Stimulated activated CD4-positive, alpha-beta T cell treated with anti-CD3 and anti-CD28 coated beads, TNF-alpha, amount 100 ng/mL, for 24 hours (primary cell): ENCODE measurements around the gene ERN1.
"Not testable (repeated sequence)": the region's sequence is repeated elsewhere in the genome, so short reads cannot be mapped to it uniquely, and the experiment has no call there.

Experiments
- DNase-seq, 3 experiments: peaks; one replicate each; pipeline ENCODE4 v3.0.0-alpha.2; 2020; ENCODE audit warnings: low read depth in 3 of 3

ERN1 gene

DNA sequence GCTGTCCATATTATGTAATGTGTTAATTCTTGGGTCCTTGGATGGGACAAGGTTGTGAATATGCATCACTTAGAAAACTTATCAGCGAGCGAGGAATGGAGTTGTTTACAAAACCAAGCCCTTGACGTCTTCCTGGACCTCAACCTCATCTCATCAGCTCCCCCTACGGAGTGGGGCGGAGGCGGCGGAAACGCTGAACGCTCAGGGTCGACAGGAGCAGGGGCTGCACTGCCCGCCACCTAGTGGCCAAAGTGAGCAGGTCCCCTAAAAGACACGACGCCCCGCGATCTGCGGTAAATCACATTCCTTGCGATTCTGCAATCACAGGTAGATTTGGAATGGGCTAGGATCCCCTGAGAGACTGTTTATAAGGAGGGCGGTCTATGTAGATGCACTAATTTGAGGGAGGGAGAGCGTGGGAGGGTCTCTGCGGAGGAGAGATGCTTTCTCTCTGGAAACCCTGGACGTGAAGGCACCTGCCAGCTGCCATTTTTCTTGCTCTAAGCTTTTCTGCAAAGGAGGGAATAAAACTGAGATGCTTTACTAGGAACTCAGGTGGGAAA, 104.1 kb downstream of the ERN1 start:
- peak; percentile 79 to 85 (median 80) for DNase-seq

DNA sequence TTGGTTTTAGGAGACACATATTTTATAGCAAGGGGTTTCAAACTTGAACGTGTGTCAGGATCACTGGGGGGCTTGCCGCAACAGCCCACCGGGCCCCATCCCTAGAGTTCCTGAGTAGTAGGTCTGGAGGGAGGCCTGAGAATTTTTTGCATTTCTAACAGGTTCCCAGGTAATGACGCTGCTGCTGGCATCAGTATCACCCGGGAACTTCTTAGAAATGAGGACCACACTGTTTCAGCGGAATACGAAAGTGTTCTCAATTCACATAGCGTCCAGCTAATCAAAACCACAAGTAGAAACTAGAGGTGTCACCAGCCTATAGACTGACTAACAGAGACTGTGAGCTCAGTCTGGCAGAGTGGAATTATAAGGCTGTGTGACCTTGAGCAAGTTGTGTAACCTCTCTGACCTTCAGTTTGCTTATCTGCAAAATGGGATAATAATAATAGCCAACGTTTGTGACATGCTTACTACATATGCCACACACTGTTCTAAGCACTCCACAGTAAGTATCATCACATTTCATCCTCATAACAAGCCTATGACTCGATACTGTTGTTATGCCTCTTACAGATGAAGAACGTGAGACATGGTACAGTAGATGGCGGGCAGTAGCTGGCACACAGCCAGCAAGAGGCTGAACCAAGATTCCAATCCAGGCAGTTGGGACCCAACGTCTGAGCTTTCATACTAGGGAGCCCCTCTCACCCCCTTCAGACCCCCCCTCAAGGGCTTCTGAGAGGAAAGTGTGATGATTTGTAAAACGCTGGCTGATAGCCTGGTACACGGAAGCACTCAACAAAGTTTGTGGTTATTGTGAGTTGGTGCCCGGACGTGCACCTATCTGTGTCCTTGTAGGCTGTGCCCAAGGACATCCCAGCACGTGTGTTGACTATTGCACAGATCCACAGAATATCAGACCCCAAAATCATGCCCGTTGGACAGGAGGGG, 104.9 kb downstream of the ERN1 start:
- peak in 1 of 3 experiments; percentile 35 for DNase-seq

DNA sequence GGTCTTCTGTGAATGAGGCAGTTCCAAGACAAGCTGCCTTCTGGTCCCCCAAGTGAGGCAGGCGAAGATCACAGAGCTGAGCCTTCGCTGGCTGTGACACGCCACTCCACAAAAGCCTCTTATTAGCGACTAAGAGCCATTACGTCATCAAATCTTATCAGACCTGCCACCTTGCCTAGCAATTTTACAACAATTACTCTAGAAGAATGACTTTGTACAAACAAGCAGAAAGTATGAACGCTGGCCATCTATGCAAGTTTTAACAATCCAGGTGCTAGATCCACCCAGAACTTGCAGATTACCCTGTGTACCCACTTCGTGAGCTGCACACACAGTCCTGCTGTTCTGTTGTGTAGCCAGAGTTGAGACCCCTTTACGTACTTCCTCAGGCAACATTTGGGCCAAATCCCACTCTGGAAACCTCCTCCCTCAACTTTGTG, 105.7 kb downstream of the ERN1 start:
- no peak for DNase-seq

DNA sequence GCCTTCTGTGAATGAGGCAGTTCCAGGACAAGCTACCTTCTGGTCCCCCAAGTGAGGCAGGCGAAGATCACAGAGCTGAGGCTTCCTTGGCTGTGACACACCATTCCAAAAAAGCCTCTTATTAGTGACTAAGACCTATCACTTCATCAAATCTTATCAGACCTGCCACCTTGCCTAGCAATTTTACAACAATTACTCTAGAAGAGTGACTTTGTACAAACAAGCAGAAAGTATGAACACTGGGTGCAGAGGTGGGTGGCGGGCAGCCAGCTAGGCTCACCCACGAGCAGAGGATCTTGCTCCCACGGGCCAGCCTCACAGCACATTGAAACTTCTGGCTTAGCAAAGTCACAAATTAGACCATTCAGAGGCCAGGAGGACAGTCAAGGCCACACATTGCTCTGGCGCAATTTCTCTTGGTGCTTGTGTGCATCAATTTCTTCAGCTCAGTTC, 107.3 kb downstream of the ERN1 start:
- no peak for DNase-seq

DNA sequence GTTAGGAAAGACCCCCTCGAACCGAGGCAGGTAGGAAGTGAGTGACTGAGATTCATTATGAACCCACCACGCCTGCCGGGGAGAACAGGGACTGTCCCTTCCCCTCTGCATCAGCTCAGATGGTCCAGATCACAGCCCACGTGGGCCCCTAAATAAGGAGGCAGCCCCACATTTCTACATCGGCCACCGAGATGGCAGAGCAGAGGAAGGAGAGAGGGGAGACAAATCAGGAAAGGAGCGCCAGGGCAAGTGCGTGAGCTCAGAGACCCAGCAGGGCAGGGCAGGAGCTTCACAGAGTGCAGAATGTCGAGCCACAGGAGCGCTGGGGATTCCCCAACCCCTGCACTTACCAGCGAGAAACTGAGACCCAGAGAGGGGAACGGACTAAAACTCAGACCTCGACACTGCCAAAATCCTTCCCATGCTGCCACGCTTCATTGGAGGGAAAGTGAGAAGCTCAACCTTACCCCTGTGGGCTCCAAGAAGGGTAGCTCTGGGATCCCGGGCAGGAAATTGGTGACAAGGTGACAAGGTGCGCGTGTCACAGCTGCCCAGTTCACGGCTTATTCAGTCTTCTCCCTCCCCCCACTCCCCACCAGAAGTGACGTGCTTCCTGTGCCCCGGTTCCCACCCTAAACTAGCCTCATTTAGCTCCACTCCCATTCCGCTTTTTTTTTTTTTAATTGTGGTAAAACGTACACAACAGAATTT, 109.7 kb downstream of the ERN1 start, which contains the start of gene ICAM2:
ICAM2 (minus strand) TSS at position 578 of the 711 bp plus-strand sequence. CDS start 13,942 bp downstream, outside the sequence.
- peak; percentile 75 to 82 (median 79) for DNase-seq

DNA sequence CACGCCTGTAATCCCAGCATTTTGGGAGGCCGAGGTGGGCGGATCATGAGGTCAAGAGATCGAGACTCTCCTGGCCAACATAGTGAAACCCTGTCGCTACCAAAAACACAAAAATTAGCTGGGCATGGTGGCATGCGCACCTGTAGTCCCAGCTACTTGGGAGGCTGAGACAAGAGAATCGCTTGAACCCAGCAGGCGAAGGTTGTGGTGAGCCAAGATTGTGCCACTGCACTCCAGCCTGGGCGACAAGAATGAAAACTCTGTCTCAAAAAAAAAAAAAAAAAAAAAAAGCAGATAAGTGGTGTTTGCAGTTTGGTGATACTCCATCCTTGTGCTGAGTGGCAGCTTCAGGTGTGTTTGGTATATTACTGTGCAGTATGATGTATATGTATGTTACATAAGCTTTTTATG, 110.4 kb downstream of the ERN1 start:
- DNase-seq, result not testable (repeated sequence)

DNA sequence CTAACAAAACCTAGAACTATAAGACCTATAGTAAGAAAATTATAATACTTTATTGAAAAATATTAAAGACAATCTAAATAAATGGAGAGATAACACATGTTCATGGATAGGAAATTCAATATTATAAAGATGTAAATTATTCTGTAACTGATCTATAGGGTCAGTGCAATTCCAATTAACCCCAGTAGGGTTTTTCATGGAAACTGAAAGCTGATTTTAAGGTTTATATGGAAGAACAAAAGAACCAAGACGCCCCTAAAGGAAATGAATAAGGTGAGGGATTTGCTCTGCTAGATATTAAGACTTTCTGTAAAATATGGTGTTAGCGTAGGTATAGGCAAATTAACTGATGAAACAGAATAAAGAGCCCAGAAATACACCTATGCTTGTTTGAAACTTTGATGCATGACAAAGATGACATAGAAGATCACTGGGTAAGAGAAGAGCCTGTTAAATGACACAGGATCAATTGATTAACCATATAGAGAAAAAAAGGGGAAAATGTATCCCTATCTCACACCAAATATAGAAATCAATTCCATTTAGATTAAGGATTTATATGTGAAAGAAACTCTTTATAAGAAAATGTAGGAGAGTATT, 112.5 kb downstream of the ERN1 start:
- DNase-seq, result no peak

DNA sequence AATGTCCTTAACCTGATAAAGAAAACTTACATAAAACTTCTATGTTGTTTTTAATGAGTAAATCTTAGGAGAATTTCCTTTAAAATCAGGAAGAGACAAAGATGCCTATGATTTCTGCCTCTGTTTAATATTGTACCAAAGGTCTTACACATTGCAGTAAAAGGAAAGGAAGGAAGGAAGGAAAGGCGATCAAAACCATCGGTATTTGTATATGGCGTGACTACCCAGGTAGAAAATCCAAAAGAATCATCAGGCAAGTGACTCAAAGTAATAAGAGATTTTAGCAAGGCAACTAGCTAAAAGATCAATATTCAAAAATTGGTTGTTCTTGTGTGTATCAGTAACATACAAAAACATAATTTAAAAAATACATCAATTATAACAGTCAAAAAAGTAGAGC, 113.0 kb downstream of the ERN1 start:
- no peak for DNase-seq

DNA sequence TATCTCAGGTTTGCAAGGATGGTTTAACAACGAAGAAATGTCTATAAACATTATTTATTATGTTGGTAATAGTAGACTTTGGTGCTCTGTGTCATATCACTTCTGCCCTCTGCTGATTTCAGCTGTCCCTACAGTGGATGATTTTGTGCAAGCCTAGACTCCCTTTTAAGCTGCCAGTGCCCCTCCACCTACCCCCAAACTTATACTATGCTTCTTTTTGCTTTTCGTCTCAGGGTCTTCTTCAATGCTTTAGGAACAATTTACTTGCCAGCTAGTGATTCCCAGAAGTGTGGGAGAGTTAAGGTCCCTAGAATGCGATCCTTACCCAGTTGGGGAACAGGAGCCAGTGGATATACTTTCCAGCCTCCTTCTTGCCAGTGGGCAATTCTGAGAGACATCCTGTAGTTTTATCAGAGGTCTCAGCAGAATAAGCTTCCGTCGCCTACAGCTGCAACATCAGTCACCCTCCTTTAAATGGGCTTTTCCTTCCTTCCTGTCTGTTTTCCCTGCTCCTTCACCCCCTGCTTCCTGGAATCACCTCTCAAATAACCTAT, 113.6 kb downstream of the ERN1 start:
- no peak for DNase-seq

DNA sequence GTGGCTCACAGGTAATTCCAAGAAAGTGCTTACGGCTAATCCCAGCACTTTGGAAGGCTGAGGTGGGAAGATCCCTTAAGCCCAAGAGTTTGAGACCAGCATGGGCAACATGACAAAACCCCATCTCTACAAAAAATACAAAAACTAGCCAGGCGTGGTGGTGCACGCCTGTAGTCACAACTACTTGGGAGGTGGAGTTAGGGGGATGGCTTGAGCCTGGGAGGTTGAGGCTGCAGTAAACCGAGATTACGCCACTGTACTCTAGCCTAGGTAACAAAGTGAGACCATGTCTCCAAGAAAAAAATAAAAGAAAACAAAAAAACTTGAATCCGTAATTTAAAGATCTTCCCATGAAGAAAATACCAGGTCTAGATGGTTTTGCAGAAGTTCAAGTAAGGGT, 114.5 kb downstream of the ERN1 start:
- DNase-seq, result no peak

DNA sequence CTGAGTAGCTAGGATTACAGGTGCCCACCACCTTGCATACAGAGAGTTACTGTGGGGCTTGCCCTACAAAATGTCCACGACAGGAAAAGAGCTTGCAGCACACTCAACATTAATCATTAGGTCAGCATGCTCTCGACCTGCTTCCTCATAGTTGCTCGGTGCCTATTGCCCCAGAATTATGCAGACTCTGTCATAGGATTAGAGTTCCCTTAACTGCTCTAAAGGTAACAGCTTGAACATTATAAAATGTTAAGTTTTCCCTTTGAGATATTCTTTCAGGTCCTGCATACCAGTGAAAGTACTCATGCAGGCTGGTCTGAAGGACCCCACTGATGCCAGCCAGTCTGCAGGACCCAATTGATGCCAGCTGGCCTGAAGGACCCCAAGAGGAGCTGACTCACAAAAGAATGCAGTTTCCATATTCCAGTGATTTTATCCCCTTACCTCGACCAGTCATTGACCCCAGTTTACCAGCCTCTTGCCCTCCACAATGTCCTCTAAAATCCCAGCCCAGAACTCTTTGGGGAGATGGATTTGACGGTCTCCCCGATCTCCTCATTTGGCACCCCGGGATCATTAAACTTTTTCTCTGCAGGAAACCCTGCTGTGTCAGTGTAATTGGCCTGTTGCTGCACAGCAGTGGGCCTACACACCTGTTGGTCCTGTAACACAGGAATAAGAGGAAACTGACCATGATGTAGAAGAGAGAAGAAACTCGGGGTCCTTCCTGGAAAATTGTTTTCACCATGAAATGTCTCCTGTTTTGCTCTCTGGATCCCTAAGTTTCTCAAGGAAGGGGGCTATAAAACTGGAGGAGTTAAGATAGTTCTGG, 120.2 kb downstream of the ERN1 start:
- no peak for DNase-seq

DNA sequence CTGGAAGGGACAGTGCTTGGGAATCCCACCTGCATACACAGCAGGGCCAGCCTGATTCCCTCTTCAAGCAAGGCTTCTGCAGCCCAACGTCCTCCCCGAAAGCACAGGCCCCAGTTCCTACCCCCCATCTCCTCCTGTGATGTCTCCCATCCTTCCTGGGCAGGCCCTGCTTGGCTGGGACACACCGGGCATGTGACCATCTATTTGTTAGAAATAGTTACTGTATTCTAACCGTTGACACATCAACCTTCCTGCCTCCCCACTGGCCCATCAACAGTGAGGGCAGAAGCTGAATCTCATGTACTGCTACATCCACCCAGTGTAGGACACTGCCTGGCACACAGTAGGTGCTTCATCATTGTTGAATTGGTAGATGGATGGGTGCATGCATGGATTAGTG, 121.1 kb downstream of the ERN1 start:
- no peak for DNase-seq

DNA sequence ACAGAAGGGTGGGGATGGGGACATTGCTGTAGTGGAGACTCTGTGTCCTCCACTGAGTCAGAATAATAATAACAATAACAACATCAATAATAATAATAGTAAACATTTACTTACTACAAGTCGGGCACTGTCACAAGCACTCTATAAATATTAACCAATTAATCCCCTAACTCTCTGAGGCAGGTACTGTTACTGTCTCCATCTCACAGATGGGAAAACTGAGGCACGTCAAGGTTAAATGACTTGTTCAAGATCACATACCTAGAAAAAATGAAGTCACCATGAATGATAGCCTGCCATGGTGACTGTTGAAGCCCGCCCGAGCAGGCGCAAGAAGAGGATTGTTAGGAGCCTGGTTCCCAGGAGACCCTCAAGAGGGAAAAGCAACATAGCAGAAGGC, 121.6 kb downstream of the ERN1 start:
- no peak for DNase-seq

DNA sequence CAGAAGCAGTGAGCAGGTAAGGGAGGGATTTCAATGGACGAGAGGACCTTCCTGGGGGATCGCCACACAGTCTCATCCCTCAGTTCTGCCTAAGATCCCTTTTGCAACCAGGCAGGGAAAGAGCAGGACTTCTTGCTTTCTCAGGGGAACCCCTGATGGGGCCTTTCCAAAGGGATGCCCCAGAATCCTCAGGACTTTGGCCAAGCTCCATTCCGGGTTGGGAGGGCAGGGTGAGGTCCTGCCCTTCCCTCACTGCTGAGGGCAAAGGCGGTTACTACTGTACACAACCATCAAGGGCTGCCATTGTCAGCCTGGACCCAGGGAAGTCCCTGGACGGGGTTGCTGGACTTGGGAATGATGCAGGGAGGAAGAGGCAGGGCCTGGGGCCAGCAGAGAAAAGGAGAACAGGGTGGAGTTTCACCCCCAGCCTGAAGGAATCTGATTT, 122.1 kb downstream of the ERN1 start:
- no peak for DNase-seq

DNA sequence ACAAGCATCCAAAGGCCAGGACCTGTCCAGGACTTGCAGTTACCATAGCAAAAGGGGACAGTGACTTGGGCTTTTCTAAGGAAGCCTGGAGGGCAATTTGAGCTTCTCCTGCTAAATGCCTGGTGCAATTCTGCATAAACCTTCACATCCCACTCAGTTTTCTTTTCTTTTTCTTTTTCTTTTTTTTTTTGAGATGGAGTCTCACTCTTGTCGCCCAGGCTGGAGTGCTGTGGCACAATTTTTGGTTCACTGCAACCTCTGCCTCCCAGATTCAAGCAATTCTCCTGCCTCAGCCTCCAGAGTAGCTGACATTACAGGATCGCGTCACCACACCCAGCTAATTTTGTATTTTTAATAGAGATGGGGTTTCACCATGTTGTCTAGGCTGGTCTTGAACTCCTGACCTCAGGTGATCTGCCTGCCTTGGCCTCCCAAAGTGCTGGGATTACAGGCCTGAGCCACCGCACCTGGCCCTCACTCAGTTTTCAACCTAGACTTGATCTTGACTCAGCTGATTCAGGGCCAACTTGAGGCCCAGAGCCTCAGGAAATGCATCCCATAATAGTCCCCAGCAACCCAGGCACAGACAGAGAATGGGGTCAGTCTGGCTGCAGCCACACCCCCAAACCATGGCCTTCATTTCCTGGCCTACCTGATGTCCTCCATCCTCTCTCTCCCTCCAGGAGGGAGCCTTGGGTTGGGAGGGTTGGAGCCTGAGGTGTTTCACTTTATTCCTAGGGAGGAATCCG, 122.7 kb downstream of the ERN1 start:
- not testable (repeated sequence) for DNase-seq

DNA sequence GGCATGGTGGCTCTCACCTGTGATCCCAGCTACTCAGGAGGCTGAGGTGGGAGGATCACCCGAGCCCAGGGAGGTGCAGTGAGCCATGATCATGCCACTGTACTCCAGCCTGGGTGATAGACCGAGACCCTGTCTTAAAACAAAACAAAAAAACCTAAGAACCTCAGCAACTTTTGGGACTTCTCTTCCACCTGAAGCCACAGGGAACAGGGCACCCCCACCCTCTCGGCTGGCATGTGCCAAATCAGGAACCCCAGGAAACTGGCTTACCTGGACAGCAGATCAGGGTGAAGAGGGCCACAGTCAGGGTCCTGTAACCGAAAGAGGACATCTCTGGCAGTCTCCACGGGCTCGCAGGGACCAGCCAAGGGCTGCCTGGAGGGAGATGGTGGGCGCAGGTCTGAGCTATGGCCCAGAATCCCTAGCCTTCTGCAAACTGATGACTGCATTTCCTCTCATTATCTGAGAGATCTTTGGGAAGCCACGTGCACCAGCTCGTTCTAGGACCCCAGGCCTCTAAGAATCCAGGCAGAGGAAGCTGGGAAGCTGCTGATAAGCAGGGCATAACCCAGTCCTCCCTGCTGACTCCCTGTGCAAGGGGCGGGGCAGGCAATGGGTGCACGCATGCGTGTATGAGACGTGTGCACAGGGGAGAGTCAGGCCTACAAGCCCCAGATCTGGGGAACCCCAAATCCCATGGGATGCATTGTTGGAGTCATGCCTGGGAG, 123.4 kb downstream of the ERN1 start:
- DNase-seq, result no peak

DNA sequence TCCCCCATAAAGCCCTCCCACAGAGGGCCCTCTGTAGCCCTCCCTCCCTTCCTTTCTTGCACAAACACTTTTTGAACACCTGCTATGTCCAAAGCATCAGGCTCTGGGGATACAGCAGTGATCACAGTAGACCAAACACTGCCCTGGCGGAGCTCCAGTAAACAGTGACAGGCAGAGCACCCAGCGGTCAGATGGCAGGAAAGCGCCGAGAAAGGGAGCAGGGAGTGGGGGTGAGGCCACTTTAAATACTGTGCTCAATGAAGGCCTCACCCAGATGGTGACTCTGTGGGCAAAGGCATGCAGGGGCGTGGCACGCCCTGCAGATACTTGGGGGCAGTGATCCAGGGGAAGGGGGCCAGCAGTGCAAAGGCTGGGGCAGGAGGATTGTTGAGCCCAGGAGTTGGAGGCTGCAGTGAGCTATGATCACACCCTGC, 124.2 kb downstream of the ERN1 start:
- no peak for DNase-seq

DNA sequence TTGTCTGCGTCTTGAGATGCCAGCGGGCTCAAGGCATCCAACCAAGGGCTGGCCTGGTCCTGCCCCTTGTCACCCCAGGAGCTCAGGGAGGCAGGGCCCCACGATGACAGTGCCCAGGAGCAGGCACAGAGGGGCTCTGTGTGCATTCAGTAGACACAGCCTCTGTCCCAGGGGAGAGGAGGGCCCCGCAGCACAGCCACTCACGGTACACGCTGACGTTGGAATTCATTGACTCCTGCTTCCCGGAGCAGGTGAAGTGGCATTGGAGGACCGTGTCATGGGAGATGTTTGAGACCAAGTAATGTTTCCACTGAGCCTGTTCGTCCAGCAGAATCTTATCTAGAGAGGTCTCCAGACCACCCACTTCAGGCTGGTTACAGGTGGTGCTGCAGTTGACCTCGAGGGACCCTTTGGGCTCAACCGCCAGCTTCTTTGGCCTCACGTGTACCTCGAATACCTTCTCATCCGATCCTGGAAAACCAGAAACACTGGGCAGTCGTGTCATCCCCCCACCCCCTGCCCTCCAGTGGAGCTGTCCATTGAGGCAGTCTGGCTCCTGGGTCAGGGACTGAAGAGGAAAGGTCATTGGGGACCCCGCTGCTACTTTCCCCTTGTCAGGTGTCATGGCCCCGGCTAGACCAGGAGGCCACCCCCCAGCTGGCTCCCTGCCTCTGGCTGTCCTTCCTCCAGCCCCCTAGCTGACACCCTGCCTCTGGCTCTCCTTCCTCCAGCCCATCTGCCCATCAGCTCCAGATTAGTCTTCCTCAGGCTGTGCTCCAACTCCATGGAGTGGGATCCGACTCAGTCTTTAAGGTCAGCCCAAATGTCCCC, 124.8 kb downstream of the ERN1 start:
- no peak for DNase-seq
